GM12872 (cell line): Measurements from ENCODE around the gene ZBTB39.

Source experiments
- CTCF ChIP-seq: IDR thresholded peaks from 3 replicates; pipeline ENCODE4 v1.5.1; 2011; ENCODE audit warnings: low read depth, mild to moderate bottlenecking, low read length, moderate library complexity; ENCODE audit not compliant: insufficient read depth

The ZBTB39 gene

GRCh38 chr12:56989861-56990610, 16.3 kb downstream of the ZBTB39 start:
- TF ChIP-seq CTCF: no peak

- no peak for TF ChIP-seq CTCF
Observed at GRCh38 chr12:56988207-56988739, 18.1 kb downstream of the ZBTB39 start.

GRCh38 chr12:56987551-56988053, 18.7 kb downstream of the ZBTB39 start:
- peak; percentile 97 for TF ChIP-seq CTCF

GRCh38 chr12:56987011-56987410, 19.3 kb downstream of the ZBTB39 start:
- no peak; the same call in 2 of the 3 replicates for TF ChIP-seq CTCF

GRCh38 chr12:56983386-56983785, 23.0 kb downstream of the ZBTB39 start:
- no peak for TF ChIP-seq CTCF

GRCh38 chr12:56980941-56981530, 25.3 kb downstream of the ZBTB39 start:
- no peak for TF ChIP-seq CTCF

- TF ChIP-seq CTCF: no peak
Observed at GRCh38 chr12:56980268-56980667, 26.1 kb downstream of the ZBTB39 start.
